Endothelial cell of umbilical vein (primary cell): ENCODE data around the gene PRKCQ. TPM values are rescaled to one million over a fixed set of nuclear protein-coding genes. Genes with fewer than 3 reads are reported as not detected.

Source experiments
- BruUV-seq: library from RNA; stranded (reverse); fragments of 400-500 nt; replicated peaks from 2 replicates; lab custom pipeline; 2021; lab: Mats Ljungman, UMichigan
- CTCF ChIA-PET: fragments of 300-600, 350-600 bp; sonication (Branson Sonifier 250); formaldehyde crosslinking; loops from one replicate; lab custom pipeline; 2021; ENCODE audit warnings: antibody characterized with exemption, inconsistent platforms; lab: Charles Lee
- POLR2A ChIA-PET: fragments of 300-600, 350-600 bp; sonication (Branson Sonifier 250); formaldehyde crosslinking; loops from one replicate; lab custom pipeline; 2021; ENCODE audit warnings: antibody characterized with exemption, inconsistent platforms; lab: Charles Lee
- DNase-seq: peaks from one replicate; pipeline ENCODE4 v3.0.0-alpha.2; 2011; ENCODE audit warnings: low read depth, low spot score
- FAIRE-seq: peaks from 2 replicates; lab custom pipeline; 2011; peaks lifted over from hg19 to GRCh38; lab: Jason Lieb, UNC
- H2AFZ ChIP-seq: 2 replicates; pipeline ENCODE4 v1.6.0; 2012; ENCODE audit warnings: low read depth, low read length, control low read depth, inconsistent platforms
- H3K27ac ChIP-seq: 2 replicates; pipeline ENCODE4 v1.5.1; 2011; ENCODE audit warnings: low read depth, mild to moderate bottlenecking, control low read depth, low read length, moderate library complexity; ENCODE audit not compliant: insufficient read depth
- H3K27me3 ChIP-seq, 2 experiments: 2 replicates each; pipeline versions ENCODE4 v1.6.0 to v1.6.1; 2011; ENCODE audit warnings: low read length in 2 of 2, mixed read lengths in 1 of 2; ENCODE audit not compliant: control insufficient read depth in 2 of 2, insufficient read depth in 2 of 2
- H3K36me3 ChIP-seq, 2 experiments: 2 replicates in 1 of 2; 3 replicates in 1 of 2; pipeline ENCODE4 v1.5.1; 2011; ENCODE audit warnings: low read length in 2 of 2, mild to moderate bottlenecking in 1 of 2, moderate library complexity in 1 of 2; ENCODE audit not compliant: control insufficient read depth in 2 of 2, insufficient read depth in 2 of 2; ENCODE audit errors: extremely low read depth in 1 of 2
- H3K4me1 ChIP-seq: 3 replicates; pipeline ENCODE4 v1.5.1; 2011; ENCODE audit warnings: mild to moderate bottlenecking, low read length; ENCODE audit not compliant: control insufficient read depth, insufficient read depth; ENCODE audit errors: extremely low read depth
- H3K4me2 ChIP-seq: 2 replicates; pipeline ENCODE4 v1.6.1; 2011; ENCODE audit warnings: low read length, control low read depth, mixed read lengths; ENCODE audit not compliant: insufficient read depth
- H3K4me3 ChIP-seq, 3 experiments: fragments of 200-600 bp in 1 of 3; sonication (generic), shearing (Covaris generic) in 1 of 3; replicated peaks in 1 of 3; 2 replicates each; pipeline ENCODE4 v1.5.1; 2011 to 2016; ENCODE audit warnings: control low read depth in 3 of 3, low read length in 3 of 3, mild to moderate bottlenecking in 2 of 3, inconsistent platforms in 1 of 3, low read depth in 1 of 3, moderate library complexity in 1 of 3; ENCODE audit not compliant: insufficient read depth in 1 of 3
- H3K79me2 ChIP-seq: 2 replicates; pipeline ENCODE4 v1.6.0; 2012; ENCODE audit warnings: low read length, inconsistent platforms; ENCODE audit not compliant: control insufficient read depth, insufficient read depth
- H3K9ac ChIP-seq: replicated peaks from 2 replicates; pipeline ENCODE3; 2011; ENCODE audit warnings: low read length, control low read depth; ENCODE audit not compliant: insufficient read depth; ENCODE audit errors: extremely low read depth
- H3K9me1 ChIP-seq: replicated peaks from 3 replicates; pipeline ENCODE4 v1.6.0; 2011; ENCODE audit warnings: mild to moderate bottlenecking, low read length; ENCODE audit not compliant: control insufficient read depth, insufficient read depth; ENCODE audit errors: extremely low read depth
- H3K9me3 ChIP-seq: replicated peaks from 2 replicates; pipeline ENCODE4 v1.5.1; 2012; ENCODE audit warnings: low read length, inconsistent platforms; ENCODE audit not compliant: control insufficient read depth, insufficient read depth
- H4K20me1 ChIP-seq: replicated peaks from 2 replicates; pipeline ENCODE3; 2011; ENCODE audit warnings: mild to moderate bottlenecking, low read length; ENCODE audit not compliant: control insufficient read depth, insufficient read depth; ENCODE audit errors: extremely low read depth
- CTCF ChIP-seq, 2 donors: IDR thresholded peaks; 1 replicate in 1 of 2; 2 replicates in 1 of 2; pipeline ENCODE4 v1.5.1; 2011; ENCODE audit warnings: low read length in 2 of 2, mild to moderate bottlenecking in 2 of 2, moderate library complexity in 2 of 2, control low read depth in 1 of 2, inconsistent platforms in 1 of 2, low read depth in 1 of 2; ENCODE audit not compliant: insufficient read depth in 1 of 2; ENCODE audit errors: extremely low read depth in 1 of 2
- EZH2 ChIP-seq: IDR thresholded peaks from 2 replicates; pipeline ENCODE4 v1.6.1; 2012; ENCODE audit warnings: borderline replicate concordance, low read depth, mild to moderate bottlenecking, moderate library complexity, low read length, inconsistent platforms; ENCODE audit not compliant: severe bottlenecking
- FOS ChIP-seq: IDR thresholded peaks from 2 replicates; pipeline ENCODE4 v1.6.1; 2011; ENCODE audit warnings: mild to moderate bottlenecking, low read length, moderate library complexity, borderline replicate concordance; ENCODE audit not compliant: insufficient read depth
- GATA2 ChIP-seq: IDR thresholded peaks from 2 replicates; pipeline ENCODE4 v1.7.0; 2011; ENCODE audit warnings: low read depth, mild to moderate bottlenecking, moderate library complexity, mixed read lengths, low read length; ENCODE audit not compliant: insufficient read length, insufficient read depth
- JUN ChIP-seq: IDR thresholded peaks from 2 replicates; pipeline ENCODE4 v1.6.1; 2011; ENCODE audit warnings: borderline replicate concordance, low read depth; ENCODE audit not compliant: insufficient read length, insufficient read depth
- MAX ChIP-seq: IDR thresholded peaks from 2 replicates; pipeline ENCODE4 v1.6.1; 2011; ENCODE audit not compliant: insufficient read depth, insufficient read length
- MYC ChIP-seq: IDR thresholded peaks from one replicate; pipeline ENCODE4 v1.6.1; 2011; ENCODE audit warnings: mild to moderate bottlenecking, low read depth, low read length
- POLR2A ChIP-seq: IDR thresholded peaks from 2 replicates; pipeline ENCODE4 v1.6.1; 2012; ENCODE audit warnings: low read depth, mild to moderate bottlenecking, control low read depth, low read length
- POLR2AphosphoS5 ChIP-seq: IDR thresholded peaks from 2 replicates; pipeline ENCODE4 v1.6.1; 2012; ENCODE audit warnings: low read depth, mild to moderate bottlenecking, control low read depth, low read length, moderate library complexity; ENCODE audit not compliant: insufficient read depth
- dilution Hi-C: fragments of 300-500 bp; cut with MboI; formaldehyde crosslinking; loops from one replicate; pipeline ENCODE4 v1.15.0; 2019; ENCODE audit warnings: low sequenced_read_pairs; ENCODE audit not compliant: extremely low pct_ligation_motif_present
- intact Hi-C: fragments of 100-400 bp; cut with micrococcal nuclease; formaldehyde crosslinking; loops from one replicate; pipeline ENCODE4 v1.10.0; 2022
- polyA plus RNA-seq, 4 experiments: library from polyadenylated mRNA; depleted of rRNA in 3 of 4; stranded (reverse) in 3 of 4; unstranded in 1 of 4; fragments of >200 nt; gene quantifications; 2 replicates each; pipeline versions ENCODE4 v1.2.1 to v1.2.3, GENCODE V29; 2011 to 2012; ENCODE audit warnings: missing spikeins in 1 of 4
- total RNA-seq: library from RNA; stranded (reverse); gene quantifications from 2 replicates; pipeline ENCODE4 v1.2.3, GENCODE V29; 2021

Gene PRKCQ
- total and polyA plus RNA-seq, 2 donors (not counting 3 experiments of a cell fraction or from before 2014, with no cell fraction given), result 0.32 to 0.55 TPM

- Histone ChIP-seq H3K9me3 (no peaks in the 10 kb centered on the region), H3K9ac (no peak overlapping the region), H4K20me1 (no peaks in the 10 kb centered on the region), H2AFZ (no peak overlapping the region), H3K36me3 (no peaks in the 10 kb centered on the region), H3K79me2 (no peaks in the 10 kb centered on the region), H3K27ac (no peak overlapping the region), H3K9me1 (no peaks in the 10 kb centered on the region), H3K4me3 (no peak overlapping the region), H3K27me3 (no peaks in the 10 kb centered on the region), H3K4me1 (peaks cover 8% of the 10 kb centered on the region), H3K4me2 (no peak overlapping the region)
- ChIA-PET CTCF (no interaction called here), POLR2A (no interaction called here)
- FAIRE-seq (no peak), DNase-seq (no peak)
- BruUV-seq, result no TSS peak
- no peak for TF ChIP-seq MAX
- TF ChIP-seq POLR2AphosphoS5, result no peak
- no peak for TF ChIP-seq FOS
- no peak for TF ChIP-seq JUN
- TF ChIP-seq EZH2, result no peak
- no peak for TF ChIP-seq GATA2
- no peak for TF ChIP-seq POLR2A
- no peak for TF ChIP-seq MYC
- no peak for TF ChIP-seq CTCF (IDR thresholded peaks at IDR 0.05; ENCODE audit: extremely low read depth in 1 of 2, insufficient read depth in 1 of 2, low read depth in 1 of 2, low read length in 2 of 2)
- intact Hi-C loops, result no loop called here
- dilution Hi-C loops, result no loop called here
Measured at GRCh38 chr10:6386960-6387359, 193.1 kb downstream of the PRKCQ start.
